A375 (cell line): ENCODE results near the gene UPF1. TPM values are rescaled to one million over a fixed set of nuclear protein-coding genes. Genes with fewer than 3 reads are reported as not detected.

ENCODE experiments used
- total RNA-seq: library from RNA; depleted of rRNA; stranded (reverse); fragments of >200 nt; shearing (Covaris generic); gene quantifications from 2 replicates; pipeline ENCODE4 v1.2.3, GENCODE V29; 2014; rRNA removed

UPF1 gene
- total RNA-seq = 101 and 111 TPM in 2 replicates

DNA sequence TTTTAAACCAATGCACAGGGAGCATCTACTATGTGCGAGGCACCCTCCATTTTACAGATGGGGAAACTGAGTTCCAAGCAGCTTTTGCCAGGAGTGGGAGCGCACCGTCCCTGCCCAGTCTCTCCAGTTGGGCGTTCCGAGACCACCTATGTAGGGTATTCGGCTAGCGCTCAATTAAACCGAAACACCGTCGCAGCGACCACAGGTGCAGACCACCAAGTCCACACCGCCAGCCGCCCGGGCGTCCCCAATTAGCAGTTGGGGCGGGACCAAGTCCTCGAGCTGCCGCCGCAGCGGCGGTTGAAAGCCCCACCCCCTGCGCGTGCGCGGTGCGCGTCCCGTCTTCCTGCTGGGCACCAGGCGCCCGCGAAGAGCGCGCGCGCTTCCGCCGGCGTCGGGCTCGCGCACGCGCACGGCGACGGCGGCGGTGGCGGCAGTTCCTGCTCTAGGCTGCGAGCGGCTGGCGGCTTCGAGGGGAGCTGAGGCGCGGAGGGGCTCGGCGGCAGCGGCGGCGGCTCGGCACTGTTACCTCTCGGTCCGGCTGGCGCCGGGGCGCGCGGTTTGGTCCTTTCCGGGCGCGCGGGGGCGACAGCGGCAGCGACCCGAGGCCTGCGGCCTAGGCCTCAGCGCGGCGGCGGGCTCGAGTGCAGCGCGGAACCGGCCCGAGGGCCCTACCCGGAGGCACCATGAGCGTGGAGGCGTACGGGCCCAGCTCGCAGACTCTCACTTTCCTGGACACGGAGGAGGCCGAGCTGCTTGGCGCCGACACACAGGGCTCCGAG lies at the start of gene UPF1:
Gene UPF1 (plus strand): TSS at position 436 of the 782 bp plus-strand sequence. CDS start 251 bp downstream, at position 687.

DNA sequence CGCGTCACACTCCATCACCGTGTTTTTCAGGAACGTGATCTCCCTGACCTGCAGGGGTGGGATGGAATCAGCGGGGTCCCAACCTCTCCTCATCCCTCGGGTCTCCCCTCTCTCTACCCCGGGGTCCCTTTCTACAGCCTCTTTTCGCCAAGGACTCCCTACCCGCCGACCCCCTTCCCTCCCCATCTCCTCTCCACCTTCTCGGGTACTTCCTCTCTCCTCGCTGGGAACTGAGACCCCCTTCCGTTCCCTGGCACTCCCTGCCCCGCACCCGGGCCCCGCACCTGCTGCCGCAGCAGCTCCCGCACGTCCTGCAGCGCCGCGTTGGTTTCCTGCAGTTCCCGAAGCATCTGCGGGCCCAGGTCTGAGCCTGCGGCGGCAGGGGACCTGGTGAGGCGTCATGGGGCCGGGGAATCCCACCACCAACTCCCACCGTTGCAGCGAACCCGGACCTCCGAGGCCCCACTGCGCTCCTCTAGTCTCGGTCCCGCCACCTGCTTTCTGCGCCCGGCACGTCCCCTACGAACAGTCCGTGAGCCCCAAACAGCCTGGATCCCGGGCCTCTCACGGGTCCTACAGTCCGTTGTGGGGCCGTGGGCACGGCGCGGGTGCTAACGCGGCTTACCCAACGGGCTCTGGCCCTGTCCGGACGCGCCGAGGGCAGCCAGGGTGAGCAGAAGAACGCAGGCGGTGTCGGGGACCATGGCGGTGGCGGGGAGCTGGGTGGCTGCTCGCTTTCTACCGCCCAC lies 41.0 kb upstream of the UPF1 start, which contains the start of gene COMP:
Gene COMP (minus strand): TSS at position 740 of the 749 bp plus-strand sequence. CDS start 36 bp downstream, at position 704.

DNA sequence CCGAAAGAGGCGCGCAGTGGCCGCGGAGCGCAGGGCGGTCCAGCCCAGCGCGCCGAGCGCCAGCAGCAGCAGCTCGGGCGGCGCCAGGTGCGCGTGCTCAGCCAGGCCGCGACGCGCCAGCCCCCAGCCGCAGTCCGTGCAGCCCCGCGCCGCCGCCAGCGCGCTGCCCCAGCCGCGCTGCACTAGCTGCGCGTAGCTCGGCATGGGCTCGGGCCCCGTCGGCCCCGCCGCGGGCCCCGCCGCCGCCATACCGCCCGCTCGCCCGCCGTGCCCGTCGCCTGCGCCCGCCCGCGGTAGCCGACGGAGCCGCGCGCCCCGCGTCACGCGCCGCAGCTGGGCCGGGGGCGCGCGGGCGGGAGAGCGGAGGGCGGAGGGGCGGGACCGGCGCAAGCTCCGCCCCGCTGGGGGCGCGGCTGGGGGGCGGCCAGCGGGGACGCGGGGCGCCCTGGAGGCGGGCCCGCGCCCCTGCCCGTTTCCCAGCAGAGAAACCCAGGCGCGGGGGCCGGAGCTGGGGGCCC lies 64.1 kb downstream of the UPF1 start, which contains the start of gene CERS1:
Gene CERS1 (minus strand): TSS at position 335 of the 518 bp plus-strand sequence. CDS start 86 bp downstream, at position 249.

Other genes with a start within 250 kb of the UPF1 start
- 185 and 235 TPM in 2 replicates for gene REX1BD, start 243.2 kb upstream of the UPF1 start, total RNA-seq
- 6.0 and 9.8 TPM in 2 replicates for gene CRLF1, start 225.2 kb upstream of the UPF1 start, total RNA-seq
- gene TMEM59L, start 219.1 kb upstream of the UPF1 start, total RNA-seq = 2.0 and 2.5 TPM in 2 replicates
- 7.0 TPM in 2 replicates for gene KLHL26, start 194.9 kb upstream of the UPF1 start, total RNA-seq
- gene CRTC1, start 148.3 kb upstream of the UPF1 start, total RNA-seq = 7.3 and 7.5 TPM in 2 replicates
- not detected in 2 replicates for gene COMP, start 40.7 kb upstream of the UPF1 start, total RNA-seq
- 16.5 and 18.2 TPM in 2 replicates for gene CERS1, start 64.2 kb downstream of the UPF1 start, total RNA-seq
- 423 and 437 TPM in 2 replicates for gene COPE, start 87.4 kb downstream of the UPF1 start, total RNA-seq
- 251 and 256 TPM in 2 replicates for gene DDX49, start 87.8 kb downstream of the UPF1 start, total RNA-seq
- gene HOMER3, start 109.3 kb downstream of the UPF1 start, total RNA-seq = 92.4 and 104 TPM in 2 replicates
- gene SUGP2, start 201.6 kb downstream of the UPF1 start, total RNA-seq = 46.0 and 47.3 TPM in 2 replicates
- 78.9 and 86.3 TPM in 2 replicates for gene ARMC6, start 201.6 kb downstream of the UPF1 start, total RNA-seq
- gene SLC25A42, start 232.0 kb downstream of the UPF1 start, total RNA-seq = 6.2 and 7.7 TPM in 2 replicates